Measurements from ENCODE around the gene DUSP6. TPM values are rescaled to one million over a fixed set of nuclear protein-coding genes. Genes with fewer than 3 reads are reported as not detected.

The DUSP6 gene
- total and polyA plus RNA-seq, 2 of the 8 experiments (the other 6 are each of a cell fraction or from before 2014, with no cell fraction given) = 99.3 to 179 TPM

DNA sequence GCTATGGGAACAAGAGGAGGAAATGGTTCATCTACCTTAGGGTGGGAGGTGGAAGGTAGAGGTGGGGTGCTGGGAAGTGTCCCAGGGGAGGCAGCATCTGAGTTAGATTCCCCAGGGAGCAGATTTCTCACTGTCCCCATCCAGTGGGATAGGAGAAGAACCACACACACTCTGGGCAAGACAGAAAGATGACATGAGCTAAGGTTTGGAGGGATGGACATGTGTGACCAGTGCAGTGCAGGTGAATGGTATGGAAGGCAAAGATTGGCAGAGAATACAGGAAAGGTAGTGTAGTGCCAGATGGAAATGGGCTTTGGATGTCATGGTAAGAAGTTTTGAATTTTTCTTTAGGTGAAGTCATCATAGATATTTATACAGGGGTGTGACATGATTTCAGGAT is 11.3 kb upstream of the DUSP6 start:
- Histone ChIP-seq H4K5ac (ENCODE audit: insufficient read length, low read depth, low read length) (no peak overlapping the region), H2BK12ac (ENCODE audit: low read depth, low read length) (no peak overlapping the region), H3K79me1 (ENCODE audit: low read depth, low read length) (no peaks in the 10 kb centered on the region), H3K9ac (replicated peaks in 1 of 4; ENCODE audit: extremely low read depth in 1 of 4, low read depth in 3 of 4, low read length in 3 of 4) (no peak overlapping the region), H2BK120ac (replicated peaks; ENCODE audit: low read depth, low read length) (no peak overlapping the region), H2AFZ (ENCODE audit: low read length) (no peak overlapping the region), H3K4me3 (ENCODE audit: extremely low read depth in 1 of 4, insufficient read depth in 2 of 4, low read depth in 3 of 4, low read length in 4 of 4) (no peak overlapping the region), H3K23ac (ENCODE audit: insufficient read length) (no peak overlapping the region), H3K36me3 (ENCODE audit: control insufficient read depth in 2 of 4, insufficient read depth in 4 of 4, low read length in 3 of 4) (no peaks in the 10 kb centered on the region), H3K23me2 (ENCODE audit: low read depth, low read length) (no peaks in the 10 kb centered on the region), H2BK5ac (ENCODE audit: low read depth, low read length) (no peak overlapping the region), H3K14ac (ENCODE audit: insufficient read length) (no peak overlapping the region), H4K91ac (replicated peaks; ENCODE audit: insufficient read length, low read length) (no peak overlapping the region), H4K8ac (ENCODE audit: extremely low read depth, insufficient read depth, low read length) (no peak overlapping the region), H3K4me1 (replicated peaks in 1 of 4; ENCODE audit: control insufficient read depth in 3 of 4, insufficient read depth in 4 of 4, low read length in 3 of 4) (peaks cover 0 to 3% (median 1%) of the 10 kb centered on the region in 4 experiments; a peak in 2 of 7 replicates), H3K56ac (replicated peaks; ENCODE audit: insufficient read length, low read depth, low read length) (no peak overlapping the region), H3K4ac (replicated peaks; ENCODE audit: insufficient read length, low read depth, low read length) (no peak overlapping the region), H3K4me2 (ENCODE audit: insufficient read depth in 1 of 2, low read depth in 2 of 2, low read length in 2 of 2) (no peak overlapping the region), H3K79me2 (ENCODE audit: control insufficient read depth in 1 of 2, insufficient read depth in 2 of 2, low read length in 2 of 2) (no peaks in the 10 kb centered on the region), H3K27ac (ENCODE audit: low read depth, low read length) (no peak overlapping the region), H2BK20ac (ENCODE audit: low read length) (no peak overlapping the region), H4K20me1 (replicated peaks in 1 of 2; ENCODE audit: control insufficient read depth in 1 of 2, insufficient read depth in 2 of 2, low read length in 2 of 2) (peaks cover 0 to 2% of the 10 kb centered on the region in 2 experiments), H3K18ac (ENCODE audit: extremely low read depth, low read length) (no peak overlapping the region), H3K9me3 (ENCODE audit: insufficient read depth in 2 of 2, low read depth in 1 of 2, low read length in 1 of 2) (no peaks in the 10 kb centered on the region), H3K27me3 (replicated peaks in 1 of 4; ENCODE audit: control insufficient read depth in 3 of 4, extremely low read depth in 1 of 4, insufficient read depth in 3 of 4, low read length in 3 of 4) (peaks cover 0 to 1% (median 0%) of the 10 kb centered on the region in 4 experiments; a peak in 1 of 7 replicates), H2AK5ac (ENCODE audit: low read depth, low read length) (no peak overlapping the region), H2BK15ac (ENCODE audit: low read length) (no peak overlapping the region)
- CTCF ChIA-PET (ENCODE audit: partially characterized antibody) = interaction anchor here (1.0 to 2.9 kb wide), 5 partner anchors 9 to 161 kb away, joined by 3 to 8 read pairs (median 4); partner anchors contain the start of genes DUSP6 and GALNT4
- FAIRE-seq (no peak), DNase-seq (ENCODE audit: low read depth in 1 of 2, low spot score in 2 of 2) (no peak)
- POLR2A ChIA-PET (ENCODE audit: partially characterized antibody) = interaction anchor here (0.9 to 2.2 kb wide), 3 partner anchors 9 to 16 kb away, joined by 3 to 7 read pairs (median 3); partner anchors contain the start of gene DUSP6
- TF ChIP-seq TAF7 (optimal IDR thresholded peaks at IDR 0.05; ENCODE audit: borderline replicate concordance, low read depth, low read length) (no peak), GTF2F1 (IDR thresholded peaks at IDR 0.05; ENCODE audit: borderline replicate concordance, low read depth, low read length) (no peak), ZNF274 (IDR thresholded peaks at IDR 0.05; ENCODE audit: borderline replicate concordance, extremely low read depth, low read length) (no peak), CHD1 (IDR thresholded peaks at IDR 0.05; ENCODE audit: low read depth, low read length) (no peak), POU5F1 (IDR thresholded peaks at IDR 0.05; ENCODE audit: low read depth, low read length) (no peak), POLR2AphosphoS5 (IDR thresholded peaks at IDR 0.05; ENCODE audit: low read depth, low read length) (no peak)
